Keratinocyte (primary cell): ENCODE data around the gene LEFTY1. TPM values are rescaled to one million over a fixed set of nuclear protein-coding genes. Genes with fewer than 3 reads are reported as not detected.

Source experiments
- DNase-seq: peaks from one replicate; pipeline ENCODE4 v3.0.0-alpha.2; 2011; ENCODE audit warnings: low read depth, missing footprints, low spot score
- FAIRE-seq: peaks from 2 replicates; lab custom pipeline; 2011; peaks lifted over from hg19 to GRCh38; lab: Jason Lieb, UNC
- H2AFZ ChIP-seq: 2 replicates; pipeline ENCODE4 v1.6.0; 2012; ENCODE audit warnings: low read length, control low read depth, inconsistent platforms; ENCODE audit not compliant: control insufficient read depth
- H3K27ac ChIP-seq: 2 replicates; pipeline ENCODE4 v1.5.1; 2011; ENCODE audit warnings: low read length; ENCODE audit not compliant: control insufficient read depth, insufficient read depth
- H3K27me3 ChIP-seq: 3 replicates; pipeline ENCODE4 v1.6.0; 2011; ENCODE audit warnings: low read length; ENCODE audit not compliant: control insufficient read depth, insufficient read depth; ENCODE audit errors: extremely low read depth
- H3K36me3 ChIP-seq, 2 experiments: 2 replicates in 1 of 2; 3 replicates in 1 of 2; pipeline ENCODE4 v1.5.1; 2011; ENCODE audit warnings: low read length in 2 of 2, mild to moderate bottlenecking in 1 of 2; ENCODE audit not compliant: control insufficient read depth in 2 of 2, insufficient read depth in 2 of 2; ENCODE audit errors: extremely low read depth in 1 of 2
- H3K4me1 ChIP-seq: 3 replicates; pipeline ENCODE4 v1.5.1; 2011; ENCODE audit warnings: low read length; ENCODE audit not compliant: control insufficient read depth, insufficient read depth; ENCODE audit errors: extremely low read depth
- H3K4me2 ChIP-seq: 3 replicates; pipeline ENCODE4 v1.6.0; 2011; ENCODE audit warnings: low read depth, low read length; ENCODE audit not compliant: control insufficient read depth, insufficient read depth; ENCODE audit errors: extremely low read depth
- H3K4me3 ChIP-seq, 3 experiments: fragments of 200-600 bp in 1 of 3; sonication (generic) in 1 of 3; 2 replicates in 2 of 3; 3 replicates in 1 of 3; pipeline ENCODE4 v1.5.1; 2011 to 2016; ENCODE audit warnings: low read length in 3 of 3, mild to moderate bottlenecking in 3 of 3, control low read depth in 2 of 3, inconsistent platforms in 1 of 3, low read depth in 1 of 3, mixed read lengths in 1 of 3, mixed run types in 1 of 3, moderate library complexity in 1 of 3; ENCODE audit not compliant: control insufficient read depth in 2 of 3, insufficient read depth in 2 of 3; ENCODE audit errors: extremely low read depth in 1 of 3
- H3K79me2 ChIP-seq: 2 replicates; pipeline ENCODE4 v1.6.0; 2012; ENCODE audit warnings: low read length; ENCODE audit not compliant: control insufficient read depth, insufficient read depth
- H3K9ac ChIP-seq: 3 replicates; pipeline ENCODE4 v1.6.0; 2011; ENCODE audit warnings: low read length; ENCODE audit not compliant: control insufficient read depth, insufficient read depth; ENCODE audit errors: extremely low read depth
- H3K9me1 ChIP-seq: 3 replicates; pipeline ENCODE4 v1.6.0; 2011; ENCODE audit warnings: low read length; ENCODE audit not compliant: control insufficient read depth, insufficient read depth; ENCODE audit errors: extremely low read depth
- H3K9me3 ChIP-seq: 2 replicates; pipeline ENCODE4 v1.5.1; 2012; ENCODE audit warnings: low read depth, low read length; ENCODE audit not compliant: control insufficient read depth
- H4K20me1 ChIP-seq: 3 replicates; pipeline ENCODE4 v1.6.0; 2011; ENCODE audit warnings: low read length; ENCODE audit not compliant: control insufficient read depth, insufficient read depth; ENCODE audit errors: extremely low read depth
- CTCF ChIP-seq, 3 experiments: IDR thresholded peaks in 1 of 3; conservative IDR thresholded peaks in 1 of 3; optimal IDR thresholded peaks in 1 of 3; 2 replicates in 2 of 3; 3 replicates in 1 of 3; pipeline versions ENCODE3 to v1.5.1; 2011; ENCODE audit warnings: low read length in 3 of 3, mild to moderate bottlenecking in 3 of 3, moderate library complexity in 2 of 3, control low read depth in 1 of 3, inconsistent platforms in 1 of 3; ENCODE audit not compliant: insufficient read depth in 2 of 3; ENCODE audit errors: extremely low read depth in 1 of 3
- EZH2 ChIP-seq: IDR thresholded peaks from one replicate; pipeline ENCODE4 v1.6.1; 2012; ENCODE audit warnings: inconsistent platforms, mild to moderate bottlenecking, low read length, moderate library complexity
- dilution Hi-C: fragments of 300-500 bp; cut with MboI; formaldehyde crosslinking; loops from one replicate; pipeline ENCODE4 v1.7.0; 2020; ENCODE audit warnings: low sequenced_read_pairs; ENCODE audit not compliant: extremely low pct_ligation_motif_present
- polyA plus RNA-seq, 5 experiments: library from polyadenylated mRNA; depleted of rRNA in 3 of 5; stranded (reverse) in 3 of 5; stranded (forward) in 1 of 5; unstranded in 1 of 5; fragments of >200 nt; gene quantifications; 1 replicate in 1 of 5; 2 replicates in 3 of 5; 3 replicates in 1 of 5; pipeline versions ENCODE4 v1.2.1 to v1.2.3, GENCODE V29; 2011 to 2012; ENCODE audit warnings: missing spikeins in 2 of 5, low read depth in 1 of 5, low replicate concordance in 1 of 5

LEFTY1 gene
- polyA plus RNA-seq, 1 donor (not counting 4 experiments of a cell fraction or from before 2014, with no cell fraction given): not detected

- no peak for FAIRE-seq
- Histone ChIP-seq H3K9me1 (no peaks in the 10 kb centered on the region), H3K9me3 (no peaks in the 10 kb centered on the region)
Observed at GRCh38 chr1:225851805-225852204, 37.1 kb downstream of the LEFTY1 start.

GRCh38 chr1:225850370-225850769 lies 38.6 kb downstream of the LEFTY1 start:
- Histone ChIP-seq H4K20me1 (peaks cover 4% of the 10 kb centered on the region), H3K9me1 (no peaks in the 10 kb centered on the region)

More at GRCh38 chr1:225851805-225852204, 37.1 kb downstream of the LEFTY1 start:
- Histone ChIP-seq H3K4me3 (no peak overlapping the region), H4K20me1 (no peaks in the 10 kb centered on the region), H3K36me3 (peaks cover 0 to 10% of the 10 kb centered on the region in 2 experiments), H3K4me2 (no peak overlapping the region), H3K4me1 (no peaks in the 10 kb centered on the region), H3K27me3 (no peaks in the 10 kb centered on the region), H2AFZ (no peak overlapping the region), H3K9ac (no peak overlapping the region), H3K79me2 (no peaks in the 10 kb centered on the region), H3K27ac (no peak overlapping the region)
- DNase-seq: no peak
- dilution Hi-C loops: no loop called here
- no peak for TF ChIP-seq EZH2
- no peak for TF ChIP-seq CTCF (optimal IDR thresholded peaks at IDR 0.05 in 1 of 3, IDR thresholded peaks at IDR 0.05 in 1 of 3, conservative IDR thresholded peaks at IDR 0.05 in 1 of 3; ENCODE audit: extremely low read depth in 1 of 3, insufficient read depth in 2 of 3, low read length in 3 of 3)

More at GRCh38 chr1:225850370-225850769, 38.6 kb downstream of the LEFTY1 start:
- H3K4me1 ChIP-seq: no peaks in the 10 kb centered on the region
- no peak for TF ChIP-seq EZH2
- TF ChIP-seq CTCF (optimal IDR thresholded peaks at IDR 0.05 in 1 of 3, IDR thresholded peaks at IDR 0.05 in 1 of 3, conservative IDR thresholded peaks at IDR 0.05 in 1 of 3; ENCODE audit: extremely low read depth in 1 of 3, insufficient read depth in 2 of 3, low read length in 3 of 3): no peak
- H2AFZ ChIP-seq: no peak overlapping the region
- DNase-seq: no peak
- no peak overlapping the region for H3K9ac ChIP-seq
- H3K36me3 ChIP-seq: peaks cover 4 to 15% of the 10 kb centered on the region in 2 experiments
- no peak overlapping the region for H3K4me3 ChIP-seq
- no peak for FAIRE-seq
- H3K79me2 ChIP-seq: no peaks in the 10 kb centered on the region
- H3K9me3 ChIP-seq: no peaks in the 10 kb centered on the region
- dilution Hi-C loops: no loop called here
- no peak overlapping the region for H3K4me2 ChIP-seq
- no peaks in the 10 kb centered on the region for H3K27me3 ChIP-seq
- H3K27ac ChIP-seq: no peak overlapping the region
